GM19324 (cell line): Measurements from ENCODE around the gene GPANK1.

Experiments
- ATAC-seq: cut with Tn5 transposase; IDR thresholded peaks from one replicate; pipeline ENCODE4 v1.9.1; 2021; ENCODE audit warnings: mild to moderate bottlenecking, moderate library complexity; ENCODE audit not compliant: unreplicated experiment, low FRiP score

Gene GPANK1

GRCh38 chr6:31621991-31622390 is 42.8 kb downstream of the GPANK1 start:
- ATAC-seq = no peak

DNA sequence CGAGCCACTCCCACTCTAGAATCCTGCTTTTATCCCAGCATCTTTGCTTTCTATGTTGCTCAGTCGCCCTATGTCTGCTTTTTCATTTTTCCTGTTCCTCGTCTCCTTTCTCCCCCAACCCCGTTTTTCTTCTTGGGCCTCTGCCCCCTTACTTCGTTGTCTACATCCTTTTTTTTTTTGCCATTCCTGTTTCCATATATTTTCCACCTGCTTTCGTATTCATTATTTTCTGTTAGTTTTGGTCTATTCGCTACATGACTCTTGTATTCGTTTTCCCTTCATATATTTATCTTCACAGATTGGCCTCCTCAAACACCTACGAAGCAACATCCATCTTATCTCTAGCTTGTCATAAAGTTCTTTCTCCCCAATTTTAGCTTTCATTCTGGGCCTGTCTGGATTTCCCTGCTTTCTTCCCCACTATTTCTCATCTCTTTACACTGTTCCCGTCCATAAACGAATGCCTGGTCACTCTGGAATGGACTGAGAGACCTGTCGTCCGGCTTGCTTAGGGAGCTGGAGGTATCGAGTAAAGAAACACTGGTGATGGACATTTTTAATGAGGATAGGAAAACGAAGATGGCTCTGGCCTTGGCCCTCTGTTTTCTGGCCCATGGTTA is 43.4 kb downstream of the GPANK1 start:
- no peak for ATAC-seq

- ATAC-seq = peak; percentile 45
Observed at GRCh38 chr6:31620586-31621319, 44.0 kb downstream of the GPANK1 start, which contains the start of gene PRRC2A. Gene PRRC2A (plus strand): TSS chr6:31620715. CDS start chr6:31622790, 2,075 bp downstream.

- peak; percentile 89 for ATAC-seq
Observed at GRCh38 chr6:31619805-31620585, 44.8 kb downstream of the GPANK1 start.

GRCh38 chr6:31617010-31617409 is 47.8 kb downstream of the GPANK1 start:
- ATAC-seq = no peak

- no peak for ATAC-seq
Observed at GRCh38 chr6:31615748-31616147, 49.0 kb downstream of the GPANK1 start.

- peak; percentile 17 for ATAC-seq
Observed at GRCh38 chr6:31614684-31615578, 49.9 kb downstream of the GPANK1 start, which contains the start of gene AIF1. Gene AIF1 (plus strand): TSS chr6:31615234. CDS start chr6:31615330, 96 bp downstream.

DNA sequence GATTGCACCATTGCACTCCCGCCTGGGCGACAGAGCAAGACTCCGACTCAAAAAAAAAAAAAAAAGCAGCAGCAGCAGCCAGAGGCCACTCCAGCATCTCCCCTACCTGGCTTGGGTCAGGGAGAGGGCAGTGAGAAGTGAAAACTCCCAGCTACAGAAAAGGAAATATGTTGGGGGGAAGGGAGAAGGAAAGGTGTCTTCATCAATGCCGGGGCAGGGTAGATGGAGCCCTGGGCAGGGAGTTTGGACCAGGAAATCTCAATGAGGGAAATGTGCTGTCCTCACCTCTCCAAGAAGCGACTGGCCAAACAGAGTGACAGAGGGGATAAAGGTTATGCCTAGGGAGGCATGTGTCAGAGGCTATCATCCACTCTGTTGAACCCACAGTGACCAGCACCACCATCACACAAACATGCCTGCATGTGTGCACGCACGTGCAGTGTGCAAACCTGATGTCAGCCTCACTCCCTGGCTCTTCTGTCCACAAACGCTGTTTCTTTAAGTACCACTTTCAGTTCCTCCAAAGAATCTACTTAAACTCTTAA is 50.6 kb downstream of the GPANK1 start:
- ATAC-seq = peak; percentile 47
